MM.1S (cell line): Measurements from ENCODE around the gene ADAMTS6.

ENCODE experiments used
- EZH2 ChIP-seq: fragments of 300-600 bp; sonication (generic); optimal IDR thresholded peaks from 2 replicates; pipeline ENCODE3; 2017; ENCODE audit warnings: low read depth, mild to moderate bottlenecking, antibody characterized with exemption, low read length, mixed read lengths
- EZH2phosphoT487 ChIP-seq: fragments of 300-600 bp; sonication (generic); IDR thresholded peaks from 2 replicates; pipeline ENCODE4 v1.6.1; 2018; ENCODE audit warnings: antibody characterized with exemption, low read length
- TF ChIP-seq, protein P1 (sequence below): fragments of 300-600 bp; sonication (generic); IDR thresholded peaks from 2 replicates; pipeline ENCODE4 v1.5.1; 2016; ENCODE audit warnings: antibody characterized with exemption, low read length, mixed read lengths

DNA sequence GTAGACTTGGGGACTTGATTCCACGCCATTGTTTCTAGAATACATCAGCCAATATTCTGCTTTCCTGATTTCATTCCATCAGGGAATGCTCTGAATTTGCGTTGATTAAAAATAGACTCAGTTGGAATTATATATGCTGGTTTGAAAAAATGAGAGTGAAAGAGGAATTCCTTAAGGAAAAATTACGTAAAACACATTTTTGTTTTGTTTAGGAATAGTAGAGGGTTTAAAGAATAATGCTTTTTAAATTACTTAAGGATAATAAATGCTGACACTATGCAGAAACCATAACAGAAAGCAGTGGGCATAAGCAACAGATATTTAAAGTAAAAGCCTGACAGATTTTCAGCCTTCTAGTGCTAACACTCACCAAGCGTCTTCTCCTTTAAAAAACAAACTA, 235.0 kb downstream of the ADAMTS6 start:
- TF ChIP-seq, protein P1, sequence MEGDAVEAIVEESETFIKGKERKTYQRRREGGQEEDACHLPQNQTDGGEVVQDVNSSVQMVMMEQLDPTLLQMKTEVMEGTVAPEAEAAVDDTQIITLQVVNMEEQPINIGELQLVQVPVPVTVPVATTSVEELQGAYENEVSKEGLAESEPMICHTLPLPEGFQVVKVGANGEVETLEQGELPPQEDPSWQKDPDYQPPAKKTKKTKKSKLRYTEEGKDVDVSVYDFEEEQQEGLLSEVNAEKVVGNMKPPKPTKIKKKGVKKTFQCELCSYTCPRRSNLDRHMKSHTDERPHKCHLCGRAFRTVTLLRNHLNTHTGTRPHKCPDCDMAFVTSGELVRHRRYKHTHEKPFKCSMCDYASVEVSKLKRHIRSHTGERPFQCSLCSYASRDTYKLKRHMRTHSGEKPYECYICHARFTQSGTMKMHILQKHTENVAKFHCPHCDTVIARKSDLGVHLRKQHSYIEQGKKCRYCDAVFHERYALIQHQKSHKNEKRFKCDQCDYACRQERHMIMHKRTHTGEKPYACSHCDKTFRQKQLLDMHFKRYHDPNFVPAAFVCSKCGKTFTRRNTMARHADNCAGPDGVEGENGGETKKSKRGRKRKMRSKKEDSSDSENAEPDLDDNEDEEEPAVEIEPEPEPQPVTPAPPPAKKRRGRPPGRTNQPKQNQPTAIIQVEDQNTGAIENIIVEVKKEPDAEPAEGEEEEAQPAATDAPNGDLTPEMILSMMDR = no peak
- TF ChIP-seq EZH2 (no peak), EZH2phosphoT487 (no peak)
